ENCODE measurements around the gene KIF26B. TPM values are rescaled to one million over a fixed set of nuclear protein-coding genes. Genes with fewer than 3 reads are reported as not detected.
"Not testable (repeated sequence)": the region's sequence is repeated elsewhere in the genome, so short reads cannot be mapped to it uniquely, and the experiment has no call there.

The KIF26B gene
- total RNA-seq, 3 donors from 2014 or later, result 0.14 to 3.2 (median 0.39) TPM

DNA sequence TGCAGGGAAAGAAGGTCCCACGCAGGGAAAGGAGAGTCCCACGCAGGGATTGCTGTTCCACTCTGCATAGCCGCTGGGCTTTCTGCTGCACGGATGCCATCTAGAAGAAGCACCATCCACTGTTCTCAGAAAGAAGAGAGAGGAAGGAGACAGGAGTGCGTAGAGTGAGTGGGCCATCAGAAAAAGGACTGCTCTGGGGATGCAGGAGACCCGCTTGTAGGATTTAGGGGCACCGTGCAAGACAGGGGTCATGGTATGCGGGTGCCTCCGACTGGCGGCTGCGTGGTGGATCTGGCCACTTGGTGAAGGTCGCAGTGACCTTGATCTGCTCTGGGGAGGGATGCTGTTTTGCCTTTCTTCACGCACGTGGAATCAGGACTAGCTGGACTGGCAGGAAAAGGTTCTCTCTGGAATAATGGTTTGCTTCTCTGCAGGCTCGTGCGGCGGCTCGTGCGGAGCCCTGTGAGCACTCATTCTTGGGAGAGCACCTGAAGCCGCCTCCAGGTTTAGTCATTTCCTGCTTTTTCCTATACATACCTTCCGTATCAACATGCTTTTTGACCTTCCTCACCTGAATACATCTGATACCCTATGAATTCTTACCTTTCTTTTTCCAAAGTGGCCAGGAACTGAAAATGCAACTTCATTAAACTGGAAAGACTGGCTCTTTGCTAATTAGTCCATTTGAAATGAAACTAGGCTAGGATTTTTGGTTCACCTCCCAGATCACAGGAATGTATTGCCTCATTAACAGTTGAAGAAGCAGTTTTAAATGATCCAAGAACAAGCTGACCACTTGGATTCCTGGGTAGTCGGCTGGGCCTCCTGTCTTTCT, 181.6 kb downstream of the KIF26B start:
- no peaks in the 10 kb centered on the region for H3K36me3 ChIP-seq (ENCODE audit: low read depth)
- H3K9me3 ChIP-seq, result no peaks in the 10 kb centered on the region
- TF ChIP-seq, protein P1, sequence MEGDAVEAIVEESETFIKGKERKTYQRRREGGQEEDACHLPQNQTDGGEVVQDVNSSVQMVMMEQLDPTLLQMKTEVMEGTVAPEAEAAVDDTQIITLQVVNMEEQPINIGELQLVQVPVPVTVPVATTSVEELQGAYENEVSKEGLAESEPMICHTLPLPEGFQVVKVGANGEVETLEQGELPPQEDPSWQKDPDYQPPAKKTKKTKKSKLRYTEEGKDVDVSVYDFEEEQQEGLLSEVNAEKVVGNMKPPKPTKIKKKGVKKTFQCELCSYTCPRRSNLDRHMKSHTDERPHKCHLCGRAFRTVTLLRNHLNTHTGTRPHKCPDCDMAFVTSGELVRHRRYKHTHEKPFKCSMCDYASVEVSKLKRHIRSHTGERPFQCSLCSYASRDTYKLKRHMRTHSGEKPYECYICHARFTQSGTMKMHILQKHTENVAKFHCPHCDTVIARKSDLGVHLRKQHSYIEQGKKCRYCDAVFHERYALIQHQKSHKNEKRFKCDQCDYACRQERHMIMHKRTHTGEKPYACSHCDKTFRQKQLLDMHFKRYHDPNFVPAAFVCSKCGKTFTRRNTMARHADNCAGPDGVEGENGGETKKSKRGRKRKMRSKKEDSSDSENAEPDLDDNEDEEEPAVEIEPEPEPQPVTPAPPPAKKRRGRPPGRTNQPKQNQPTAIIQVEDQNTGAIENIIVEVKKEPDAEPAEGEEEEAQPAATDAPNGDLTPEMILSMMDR (IDR thresholded peaks at IDR 0.05), result no peak
- no peak overlapping the region for H3K4me3 ChIP-seq
- ATAC-seq (no peak), DNase-seq (no peak)
- intact Hi-C loops (cut with DNase I, micrococcal nuclease), result no loop called here
- no peaks in the 10 kb centered on the region for H3K4me1 ChIP-seq (ENCODE audit: low read depth)

DNA sequence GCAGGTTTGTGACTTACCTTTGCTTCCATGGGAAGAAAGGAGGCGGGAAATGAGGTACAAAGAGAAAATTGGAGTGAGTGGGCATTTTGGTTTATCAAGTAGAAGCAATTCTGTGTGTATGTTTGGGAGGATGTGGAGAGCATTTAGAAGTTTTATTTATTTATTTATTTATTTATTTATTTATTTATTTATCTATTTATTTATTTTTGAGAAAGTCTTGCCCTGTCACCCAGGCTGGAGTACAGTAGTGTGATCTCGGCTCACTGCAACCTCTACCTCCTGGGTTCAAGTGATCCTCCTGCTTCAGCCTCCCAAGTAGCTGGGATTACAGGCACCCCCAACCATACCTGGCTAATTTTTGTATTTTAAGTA, 182.2 kb downstream of the KIF26B start:
- H3K4me1 ChIP-seq (ENCODE audit: low read depth); H3K4me3 ChIP-seq; ATAC-seq; H3K9me3 ChIP-seq; H3K36me3 ChIP-seq (ENCODE audit: low read depth); intact Hi-C loops (cut with DNase I, micrococcal nuclease); DNase-seq: not testable (repeated sequence)

DNA sequence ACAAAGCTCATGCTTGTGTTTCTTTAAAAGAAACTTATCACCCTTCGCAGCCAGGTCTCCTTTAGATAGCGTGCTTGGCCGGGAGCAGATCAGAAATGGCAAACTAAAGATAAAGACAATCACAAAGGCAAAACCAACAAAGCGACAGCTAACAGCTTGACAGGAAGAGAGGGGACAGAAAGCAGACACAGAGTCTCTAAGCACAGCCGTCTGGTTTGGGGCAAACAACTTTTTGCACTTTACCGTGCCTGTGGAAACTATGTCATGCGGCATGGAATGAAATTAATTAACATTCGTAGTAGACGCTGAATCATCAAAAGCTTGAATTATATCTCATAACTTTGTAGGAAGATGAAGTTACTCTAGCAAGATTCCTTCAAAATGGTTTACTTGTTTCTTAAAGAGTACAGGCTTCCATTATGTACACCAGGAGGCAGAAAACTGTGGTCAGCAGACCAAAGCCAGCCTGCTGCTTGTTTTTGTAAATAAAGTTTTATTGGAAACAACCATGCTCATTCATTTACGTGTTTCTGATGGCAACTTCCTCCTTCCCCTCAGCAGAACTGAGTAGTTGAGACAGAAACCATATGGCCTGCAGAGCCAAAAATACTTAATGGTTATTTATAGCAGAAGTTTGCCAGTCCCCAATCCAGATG, 183.2 kb downstream of the KIF26B start:
- H3K4me3 ChIP-seq, result no peak overlapping the region
- no peaks in the 10 kb centered on the region for H3K4me1 ChIP-seq (ENCODE audit: low read depth)
- no peaks in the 10 kb centered on the region for H3K9me3 ChIP-seq
- TF ChIP-seq, protein P1 (IDR thresholded peaks at IDR 0.05), result no peak
- no peak for DNase-seq
- no peaks in the 10 kb centered on the region for H3K36me3 ChIP-seq (ENCODE audit: low read depth)
- ATAC-seq, result no peak
- intact Hi-C loops (cut with DNase I, micrococcal nuclease), result no loop called here

DNA sequence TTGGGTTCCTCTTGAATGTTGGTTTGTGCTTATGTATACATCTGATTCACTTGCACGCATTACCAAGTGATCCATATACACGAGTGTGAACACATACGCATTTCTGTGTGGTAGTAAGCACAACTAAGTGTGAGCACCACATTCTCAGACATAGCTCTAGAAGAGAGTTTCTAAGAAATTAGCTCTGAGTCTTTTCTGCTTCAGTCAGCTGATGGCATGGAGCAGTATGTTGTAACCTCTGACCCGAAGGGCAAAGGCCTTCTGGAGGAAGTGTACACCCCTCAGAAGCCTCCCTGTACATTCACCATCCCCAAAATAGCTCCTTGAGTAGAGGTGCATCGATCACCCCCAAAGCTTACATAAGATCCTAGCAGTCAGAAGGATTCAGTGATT, 183.7 kb downstream of the KIF26B start:
- Histone ChIP-seq H3K4me3 (no peak overlapping the region), H3K36me3 (ENCODE audit: low read depth) (no peaks in the 10 kb centered on the region), H3K4me1 (ENCODE audit: low read depth) (no peaks in the 10 kb centered on the region), H3K9me3 (no peaks in the 10 kb centered on the region)
- no peak for ATAC-seq
- no peak for DNase-seq
- intact Hi-C loops (cut with DNase I, micrococcal nuclease), result no loop called here
- TF ChIP-seq, protein P1 (IDR thresholded peaks at IDR 0.05), result no peak

DNA sequence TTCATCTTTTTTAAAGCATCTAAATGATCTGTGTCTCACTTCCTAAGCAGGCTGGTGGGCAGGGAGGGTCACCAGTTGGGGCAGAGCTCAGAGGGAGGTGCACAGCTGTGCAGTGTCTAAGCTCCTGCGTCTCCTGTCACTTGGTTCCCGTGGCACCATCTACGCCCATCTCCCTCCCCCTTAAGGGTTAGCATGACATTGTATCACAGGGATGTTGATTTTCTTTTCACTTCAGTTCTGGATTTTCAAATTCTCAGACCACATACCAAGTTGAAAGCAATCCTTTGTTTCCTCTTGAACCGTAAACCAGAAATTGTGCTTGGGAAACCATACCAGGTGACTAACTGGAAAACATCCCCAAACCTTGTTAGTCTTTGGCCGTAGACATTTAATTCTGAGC, 187.0 kb downstream of the KIF26B start:
- TF ChIP-seq, protein P1 (IDR thresholded peaks at IDR 0.05), result no peak
- no peak overlapping the region for H3K4me3 ChIP-seq
- no peaks in the 10 kb centered on the region for H3K4me1 ChIP-seq (ENCODE audit: low read depth)
- ATAC-seq, result no peak
- H3K9me3 ChIP-seq, result no peaks in the 10 kb centered on the region
- intact Hi-C loops (cut with DNase I, micrococcal nuclease), result no loop called here
- no peak for DNase-seq
- H3K36me3 ChIP-seq (ENCODE audit: low read depth), result no peaks in the 10 kb centered on the region

DNA sequence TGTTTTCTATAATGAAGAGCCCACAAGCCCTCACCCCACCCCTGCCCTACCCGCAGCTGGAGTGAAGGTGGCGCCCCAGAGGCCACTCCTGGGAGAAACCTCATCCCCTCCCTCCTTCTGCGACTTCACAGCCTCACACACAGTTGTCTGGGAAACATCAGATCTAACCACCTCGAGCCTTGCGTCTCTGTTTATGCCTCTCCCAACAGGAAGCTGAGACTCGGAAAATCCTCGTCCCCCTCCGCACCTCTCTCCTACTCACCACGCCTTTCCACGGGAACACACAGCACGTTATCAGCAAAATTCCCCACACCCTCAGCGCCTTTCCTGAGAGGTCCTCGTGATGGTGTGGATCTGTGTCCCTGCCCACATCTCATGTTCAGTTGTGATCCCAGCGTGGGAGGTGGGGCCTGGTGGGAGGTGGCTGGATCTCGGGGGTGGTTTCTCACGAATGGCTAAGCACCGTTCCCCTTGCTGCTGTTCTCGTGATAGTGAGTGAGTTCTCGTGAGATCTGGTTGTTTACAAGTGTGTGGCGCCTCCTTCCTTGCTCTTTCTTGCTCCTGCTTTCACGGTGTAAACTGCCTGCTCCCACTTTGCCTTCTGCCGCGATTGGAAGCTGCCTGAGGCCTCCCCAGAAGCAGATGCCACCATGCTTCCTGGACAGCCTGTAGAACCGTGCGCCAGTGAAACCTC, 190.6 kb downstream of the KIF26B start:
- no peak overlapping the region for H3K4me3 ChIP-seq
- DNase-seq, result no peak
- intact Hi-C loops (cut with DNase I, micrococcal nuclease), result no loop called here
- no peaks in the 10 kb centered on the region for H3K4me1 ChIP-seq (ENCODE audit: low read depth)
- no peaks in the 10 kb centered on the region for H3K9me3 ChIP-seq
- TF ChIP-seq, protein P1 (IDR thresholded peaks at IDR 0.05), result no peak
- no peak for ATAC-seq
- no peaks in the 10 kb centered on the region for H3K36me3 ChIP-seq (ENCODE audit: low read depth)
